Measurements from ENCODE around the gene OLA1.

OLA1 gene

DNA sequence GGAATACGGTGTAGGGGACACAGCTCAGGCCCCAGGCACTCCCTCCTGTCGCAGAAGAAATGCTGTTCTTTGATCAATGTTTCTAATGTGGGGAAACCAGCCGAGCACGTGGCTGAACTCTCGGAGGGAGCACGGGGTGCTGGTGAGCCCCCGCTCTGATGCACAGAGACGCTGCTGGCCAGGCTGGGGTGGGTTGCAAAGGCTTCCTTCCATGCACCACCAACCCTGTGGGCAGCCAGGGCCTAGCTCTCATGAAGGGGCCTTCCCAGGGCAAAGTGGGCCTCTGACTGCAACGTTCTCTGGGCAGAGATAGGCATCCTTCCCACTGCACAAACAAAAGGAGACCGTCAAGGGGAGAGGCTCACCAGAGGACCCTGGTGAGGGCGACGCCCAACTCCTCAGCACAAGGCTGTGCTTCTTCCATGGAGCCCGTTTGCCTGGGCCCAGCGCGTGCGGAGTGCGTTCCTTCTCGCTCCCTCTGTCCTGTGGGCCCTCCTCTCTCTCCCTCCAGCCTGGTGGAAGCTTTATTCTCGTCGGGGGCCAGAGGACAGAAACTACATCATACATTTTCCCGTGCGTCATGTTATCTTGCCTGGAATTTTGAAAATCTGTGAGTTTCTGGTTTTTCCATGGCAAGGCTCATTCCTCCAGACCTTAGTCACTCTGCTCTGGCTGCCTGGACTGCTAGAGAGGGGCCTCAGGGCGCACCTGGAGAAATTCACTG lies 222.0 kb downstream of the OLA1 start:
- DNase-seq, result no peak

DNA sequence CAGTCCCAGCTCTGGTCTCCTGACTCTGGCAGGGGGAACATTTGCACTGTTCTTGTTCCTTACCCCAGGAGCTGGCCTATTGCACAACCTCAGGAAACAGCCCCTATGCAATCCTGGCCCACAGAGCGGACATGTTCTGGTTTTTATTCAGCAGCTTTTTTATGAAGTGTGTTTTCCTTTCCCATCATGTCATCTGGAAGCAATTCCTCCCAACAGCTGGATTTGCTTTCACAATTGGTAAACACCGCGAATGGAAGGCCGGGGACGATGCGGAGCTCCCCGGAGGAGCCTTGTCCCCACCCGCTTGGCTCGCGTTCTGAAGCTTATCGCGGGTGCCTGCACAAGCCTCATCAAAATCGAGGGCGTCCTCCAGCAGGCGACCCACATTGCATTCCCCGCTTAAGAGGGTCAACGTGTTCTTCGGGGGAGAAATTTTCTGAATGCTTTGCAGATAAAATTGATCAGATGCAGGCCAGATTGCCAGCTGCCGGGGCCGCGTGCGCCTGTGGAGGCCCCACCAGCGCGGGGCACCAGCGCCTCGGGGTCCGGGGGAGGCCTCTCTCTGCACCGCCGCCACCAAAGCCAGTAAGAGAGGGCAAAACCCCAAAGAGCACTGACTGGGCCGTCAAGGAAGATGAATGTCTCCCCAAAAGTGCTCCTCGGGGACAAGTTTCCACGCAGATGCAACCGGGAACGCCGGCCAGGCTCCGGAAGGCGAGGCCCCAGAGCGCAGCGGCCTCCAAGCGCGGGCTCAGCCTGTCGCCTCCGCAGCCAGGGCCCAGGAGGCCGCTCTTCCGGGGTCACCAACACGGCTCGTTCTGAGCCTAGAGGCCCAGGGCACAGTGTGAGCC lies 222.8 kb downstream of the OLA1 start:
- no peak for DNase-seq

DNA sequence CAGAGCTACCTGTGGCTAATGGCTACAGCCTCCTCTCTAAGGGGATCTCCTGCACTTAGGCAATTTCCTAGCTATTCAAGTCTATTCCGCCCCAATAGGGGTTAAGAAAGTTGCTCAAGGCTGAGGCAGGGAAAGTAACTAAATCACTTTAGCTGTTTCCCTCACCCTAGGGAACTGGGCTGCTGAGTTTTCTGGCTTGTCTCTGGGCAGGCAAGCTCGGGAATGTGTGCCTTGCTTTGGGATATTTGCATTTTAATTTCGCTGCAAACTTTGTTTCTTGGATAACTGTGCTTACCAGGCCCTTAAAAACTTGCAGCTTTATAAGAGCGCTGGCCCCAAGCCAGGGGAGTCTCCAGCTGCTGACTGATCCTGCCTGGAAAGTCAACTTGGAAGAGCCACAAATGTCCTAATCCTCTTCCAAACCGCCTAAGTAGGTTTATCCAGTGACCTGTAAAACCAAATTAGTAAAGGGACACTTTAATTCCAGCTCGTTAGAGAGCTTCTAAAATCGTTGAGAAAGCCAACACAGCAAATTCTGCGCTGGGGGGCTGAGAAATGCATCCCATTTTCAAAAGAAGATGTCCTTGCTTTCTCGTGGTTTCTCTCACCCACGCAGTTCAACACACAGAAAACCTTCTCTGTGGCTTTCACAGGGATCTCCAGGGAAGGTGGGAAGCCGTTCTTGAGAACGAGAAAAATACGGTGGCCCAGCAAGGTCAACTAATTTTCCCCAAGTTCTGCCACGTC lies 223.6 kb downstream of the OLA1 start:
- no peak for DNase-seq

DNA sequence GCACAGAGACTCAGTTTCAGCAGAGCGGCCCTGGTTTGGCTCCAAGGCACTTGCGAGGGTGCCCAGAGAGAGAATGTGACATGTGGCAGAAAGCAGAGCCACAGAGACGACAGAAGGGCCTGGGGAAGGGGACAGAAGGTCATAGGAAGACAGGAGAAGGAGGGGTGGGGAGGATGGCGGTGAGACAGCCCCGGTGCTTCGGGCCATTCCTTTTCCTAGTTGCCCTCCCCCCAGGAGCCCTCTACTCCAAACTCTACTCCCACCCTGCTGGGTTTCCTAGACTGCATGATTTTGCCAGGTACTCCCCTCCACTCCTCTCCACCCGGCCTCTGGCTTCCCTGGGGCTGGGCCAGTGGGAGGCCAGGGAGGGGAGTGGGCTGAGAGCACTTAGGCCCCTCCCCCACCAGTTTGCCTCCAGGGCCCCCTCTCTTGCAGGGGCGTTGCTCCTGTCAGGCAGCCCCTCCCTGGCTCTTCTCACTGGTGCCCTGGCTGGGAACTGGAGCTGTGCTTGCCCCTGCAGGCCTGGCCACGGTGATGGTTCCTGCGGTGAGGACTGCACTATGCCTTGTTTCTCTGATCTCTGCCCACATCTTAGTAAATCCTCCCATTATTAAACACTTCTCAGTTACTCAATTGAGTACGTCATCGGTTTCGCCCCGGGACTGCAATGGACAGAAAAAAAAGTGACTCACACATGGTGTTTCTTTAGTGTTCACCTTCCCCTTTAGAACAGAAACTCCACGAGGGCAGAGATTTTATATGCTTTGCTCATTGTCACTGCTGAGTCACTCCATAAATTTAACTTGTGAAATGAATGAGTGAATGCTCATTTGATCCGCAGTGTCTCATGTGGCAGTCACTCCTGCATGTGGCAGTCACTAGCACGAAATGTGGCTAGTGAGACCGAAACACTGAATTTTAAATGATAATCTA lies 224.5 kb downstream of the OLA1 start:
- no peak for DNase-seq

All from NK-92 treated with Interleukin-12 subunit alpha and Interleukin-12 subunit beta, amount 100 ng/mL, for 24 hours (cell line).